CD4-positive, alpha-beta memory T cell (primary cell): Measurements from ENCODE around the gene ZMYM4. TPM values are rescaled to one million over a fixed set of nuclear protein-coding genes. Genes with fewer than 3 reads are reported as not detected.

Experiments used
- CTCF ChIA-PET: fragments of 350-600 bp; sonication (Branson Sonifier 250); formaldehyde crosslinking; loops from one replicate; lab custom pipeline; 2021; ENCODE audit warnings: inconsistent platforms; ENCODE audit not compliant: partially characterized antibody; lab: Charles Lee
- POLR2A ChIA-PET: fragments of 350-600 bp; sonication (Branson Sonifier 250); formaldehyde crosslinking; loops from one replicate; lab custom pipeline; 2021; ENCODE audit not compliant: partially characterized antibody; lab: Charles Lee
- DNase-seq, 5 donors: peaks; one replicate each; pipeline versions ENCODE4 v3.0.0 to v3.0.0-alpha.2; 2020 to 2022; ENCODE audit warnings: mixed read lengths in 1 of 5
- H3K27ac ChIP-seq: one replicate; pipeline ENCODE4 v1.7.0; 2013; ENCODE audit warnings: low read depth, low read length
- H3K27me3 ChIP-seq: 2 replicates; pipeline ENCODE4 v1.7.0; 2013; ENCODE audit warnings: mild to moderate bottlenecking, low read length, moderate library complexity; ENCODE audit not compliant: insufficient read depth
- H3K36me3 ChIP-seq: 2 replicates; pipeline ENCODE4 v1.7.0; 2013; ENCODE audit warnings: mild to moderate bottlenecking, low read length, moderate library complexity; ENCODE audit not compliant: insufficient read depth
- H3K4me1 ChIP-seq: 2 replicates; pipeline ENCODE4 v1.7.0; 2013; ENCODE audit warnings: mild to moderate bottlenecking, low read length, moderate library complexity; ENCODE audit not compliant: insufficient read depth
- H3K4me3 ChIP-seq, 2 donors: one replicate each; pipeline ENCODE4 v1.7.0; 2013; ENCODE audit warnings: low read length in 2 of 2, mild to moderate bottlenecking in 1 of 2
- H3K9me3 ChIP-seq, 2 donors: one replicate each; pipeline ENCODE4 v1.7.0; 2013; ENCODE audit warnings: low read length in 2 of 2, control low read depth in 1 of 2; ENCODE audit not compliant: control insufficient read depth in 1 of 2
- H3K27ac Mint-ChIP-seq, 7 donors: one replicate each; pipeline ENCODE4 v1.8.0; 2020 to 2021; ENCODE audit warnings: mixed read lengths in 7 of 7, mild to moderate bottlenecking in 6 of 7, inconsistent platforms in 3 of 7, moderate library complexity in 3 of 7
- H3K27me3 Mint-ChIP-seq, 2 donors: one replicate each; pipeline ENCODE4 v1.8.0; 2020 to 2021; ENCODE audit warnings: mixed read lengths in 2 of 2
- H3K36me3 Mint-ChIP-seq, 2 donors: one replicate each; pipeline ENCODE4 v1.8.0; 2020 to 2021; ENCODE audit warnings: mixed read lengths in 2 of 2, inconsistent platforms in 1 of 2, mild to moderate bottlenecking in 1 of 2
- H3K4me1 Mint-ChIP-seq, 4 donors: one replicate each; pipeline ENCODE4 v1.8.0; 2020 to 2021; ENCODE audit warnings: mixed read lengths in 4 of 4, mild to moderate bottlenecking in 1 of 4
- H3K4me3 Mint-ChIP-seq, 8 donors: one replicate each; pipeline ENCODE4 v1.8.0; 2020 to 2021; ENCODE audit warnings: mixed read lengths in 8 of 8, mild to moderate bottlenecking in 7 of 8, moderate library complexity in 6 of 8, inconsistent platforms in 3 of 8
- H3K9me3 Mint-ChIP-seq, 8 donors: one replicate each; pipeline ENCODE4 v1.8.0; 2020 to 2021; ENCODE audit warnings: mixed read lengths in 8 of 8, mild to moderate bottlenecking in 5 of 8, inconsistent platforms in 3 of 8, moderate library complexity in 1 of 8
- intact Hi-C: fragments of 100-400 bp; cut with micrococcal nuclease; formaldehyde crosslinking; loops from one replicate; pipeline ENCODE4 v1.15.1; 2023
- polyA plus RNA-seq, 2 donors: library from polyadenylated mRNA; unstranded; fragments of 300-500 nt; fragmentation: Illumina TruSeq; gene quantifications; one replicate each; pipeline ENCODE4 v1.2.3, GENCODE V29; 2021
- total RNA-seq, 2 experiments: library from RNA; stranded (reverse); gene quantifications; one replicate each; pipeline ENCODE4 v1.2.3, GENCODE V29; 2021

ZMYM4 gene
- total and polyA plus RNA-seq, 4 experiments from 2014 or later, result 13.8 to 41.9 (median 34.5) TPM

DNA sequence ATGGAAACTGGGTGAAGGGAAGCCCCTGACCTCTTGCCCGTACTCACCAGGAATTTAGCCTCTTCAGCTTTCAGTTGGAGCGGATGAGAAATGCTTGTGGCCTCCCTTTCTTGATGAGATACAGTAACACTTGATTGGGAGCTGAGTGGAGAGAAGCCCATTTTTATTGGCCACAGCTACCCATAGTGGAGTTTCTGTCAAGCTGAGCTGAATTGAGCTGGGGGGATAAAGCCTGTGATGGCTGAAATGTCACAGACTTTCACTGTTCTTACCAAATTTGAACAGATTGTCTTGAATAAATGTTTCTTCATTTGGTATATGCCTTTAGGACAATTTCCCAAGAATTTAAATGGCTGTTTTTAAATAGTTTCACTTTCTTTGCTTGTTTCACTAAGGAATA is 125.9 kb downstream of the ZMYM4 start:
- H3K36me3 Mint-ChIP-seq, result peaks cover 54 to 68% of the 10 kb centered on the region in 2 donors
- POLR2A ChIA-PET, result no interaction called here

GRCh38 chr1:35398739-35399138 is 130.2 kb downstream of the ZMYM4 start:
- H3K27ac ChIP-seq, result no peak overlapping the region
- no peaks in the 10 kb centered on the region for H3K27me3 ChIP-seq
- ChIA-PET CTCF (no interaction called here), POLR2A (no interaction called here)
- Mint-ChIP-seq H3K9me3 (no peaks in the 10 kb centered on the region), H3K27ac (no peak overlapping the region), H3K27me3 (no peaks in the 10 kb centered on the region), H3K4me1 (peaks cover 0 to 8% (median 4%) of the 10 kb centered on the region in 4 donors), H3K4me3 (no peak overlapping the region), H3K36me3 (peaks cover 59 to 60% of the 10 kb centered on the region in 2 donors)
- H3K36me3 ChIP-seq, result peaks cover 38% of the 10 kb centered on the region
- no peaks in the 10 kb centered on the region for H3K4me1 ChIP-seq
- no peak overlapping the region for H3K4me3 ChIP-seq
- no peaks in the 10 kb centered on the region for H3K9me3 ChIP-seq
- intact Hi-C loops, result no loop called here
- no peak for DNase-seq

More for the DNA sequence above, 125.9 kb downstream of the ZMYM4 start:
- no peaks in the 10 kb centered on the region for H3K4me1 ChIP-seq
- Mint-ChIP-seq H3K4me1 (peaks cover 0 to 7% (median 4%) of the 10 kb centered on the region in 4 donors), H3K4me3 (no peak overlapping the region), H3K27ac (no peak overlapping the region), H3K9me3 (no peaks in the 10 kb centered on the region), H3K27me3 (no peaks in the 10 kb centered on the region)
- H3K36me3 ChIP-seq, result peaks cover 38% of the 10 kb centered on the region
- no peak overlapping the region for H3K27ac ChIP-seq
- DNase-seq, result no peak
- intact Hi-C loops, result no loop called here
- CTCF ChIA-PET, result no interaction called here
- H3K9me3 ChIP-seq, result no peaks in the 10 kb centered on the region
- H3K27me3 ChIP-seq, result no peaks in the 10 kb centered on the region
- no peak overlapping the region for H3K4me3 ChIP-seq

DNA sequence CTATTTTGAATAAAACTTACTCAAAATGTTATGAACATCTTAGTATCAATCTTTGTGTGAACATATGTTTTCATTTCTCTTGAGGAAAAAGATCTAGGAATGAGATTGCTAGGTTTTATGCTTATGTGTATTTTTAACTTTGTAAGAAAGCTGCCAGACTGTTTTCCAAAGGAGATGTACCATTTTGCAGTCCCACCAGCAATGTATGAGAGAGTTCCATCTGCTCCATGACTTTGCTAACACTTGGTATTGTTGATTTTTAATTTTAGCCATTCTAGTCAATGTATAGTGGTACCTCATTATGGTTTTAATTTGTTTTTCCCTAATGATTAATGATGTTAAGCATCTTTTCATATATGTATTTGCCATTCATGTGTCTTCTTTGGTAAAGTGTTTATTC is 132.5 kb downstream of the ZMYM4 start:
- ChIA-PET POLR2A (no interaction called here), CTCF (no interaction called here)
- Mint-ChIP-seq H3K27me3 (no peaks in the 10 kb centered on the region), H3K9me3 (no peaks in the 10 kb centered on the region), H3K27ac (no peak overlapping the region), H3K4me1 (peaks cover 0 to 8% (median 4%) of the 10 kb centered on the region in 4 donors), H3K4me3 (no peak overlapping the region), H3K36me3 (peaks cover 58 to 59% of the 10 kb centered on the region in 2 donors)
- DNase-seq, result no peak
- Histone ChIP-seq H3K4me1 (no peaks in the 10 kb centered on the region), H3K27me3 (no peaks in the 10 kb centered on the region), H3K9me3 (no peaks in the 10 kb centered on the region), H3K27ac (no peak overlapping the region), H3K4me3 (no peak overlapping the region), H3K36me3 (peaks cover 36% of the 10 kb centered on the region)
- intact Hi-C loops, result no loop called here

DNA sequence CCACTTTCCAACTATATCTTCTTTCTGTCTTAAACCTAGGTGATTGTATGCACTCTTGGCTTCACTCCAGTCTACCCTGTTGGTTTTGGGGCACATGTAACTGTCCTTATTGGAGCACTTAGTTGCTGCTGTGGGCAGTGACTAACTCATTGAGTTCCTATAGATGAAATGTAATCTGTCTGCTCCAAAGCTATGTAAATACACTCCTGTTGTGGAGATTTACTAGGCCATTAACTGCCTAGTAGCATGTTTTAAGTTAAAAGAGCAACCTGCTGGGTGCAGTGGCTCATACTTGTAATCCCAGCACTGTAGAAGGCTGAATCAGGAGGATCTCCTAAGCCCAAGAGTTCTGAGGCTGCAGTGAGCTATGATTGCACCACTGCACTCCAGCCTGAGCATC is 137.6 kb downstream of the ZMYM4 start:
- no peaks in the 10 kb centered on the region for H3K27me3 Mint-ChIP-seq
- H3K4me3 ChIP-seq, result no peak overlapping the region

DNA sequence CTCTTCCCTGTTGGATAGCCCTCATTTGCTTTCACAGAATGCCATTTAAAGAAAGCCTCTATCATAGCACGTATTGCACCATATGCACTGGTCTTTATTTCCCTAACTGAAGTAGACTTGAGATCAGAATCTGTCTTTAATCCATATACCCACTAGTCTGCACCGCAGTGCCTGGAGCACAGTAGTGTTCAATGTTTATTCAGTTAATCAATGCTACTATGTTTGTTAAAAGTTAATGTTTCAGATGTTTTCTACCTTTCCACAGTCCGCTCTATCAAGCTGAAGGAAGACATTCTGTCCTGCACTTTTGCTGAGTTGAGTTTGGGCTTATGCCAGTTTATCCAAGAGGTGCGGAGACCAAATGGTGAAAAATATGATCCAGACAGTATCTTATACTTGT is 139.2 kb downstream of the ZMYM4 start:
- ChIA-PET CTCF (interaction anchor here (1.2 kb wide), 1 partner anchor 8 kb away, joined by 4 read pairs; no protein-coding TSS in a partner anchor), POLR2A (interaction anchor here (0.6 kb wide), 1 partner anchor 21 kb away, joined by 3 read pairs; no protein-coding TSS in a partner anchor)
- Histone ChIP-seq H3K27ac (no peak overlapping the region), H3K36me3 (peaks cover 32% of the 10 kb centered on the region), H3K4me3 (no peak overlapping the region), H3K9me3 (no peaks in the 10 kb centered on the region), H3K4me1 (no peaks in the 10 kb centered on the region), H3K27me3 (no peaks in the 10 kb centered on the region)
- H3K36me3 Mint-ChIP-seq, result peaks cover 48 to 60% of the 10 kb centered on the region in 2 donors
- peaks cover 0 to 2% (median 0%) of the 10 kb centered on the region in 4 donors for H3K4me1 Mint-ChIP-seq
- no peak overlapping the region for H3K27ac Mint-ChIP-seq
- intact Hi-C loops, result no loop called here
- no peaks in the 10 kb centered on the region for H3K27me3 Mint-ChIP-seq
- no peak overlapping the region for H3K4me3 Mint-ChIP-seq
- no peaks in the 10 kb centered on the region for H3K9me3 Mint-ChIP-seq
- no peak for DNase-seq

More for the DNA sequence above, 137.6 kb downstream of the ZMYM4 start:
- H3K4me3 Mint-ChIP-seq, result no peak overlapping the region
- H3K4me1 ChIP-seq, result no peaks in the 10 kb centered on the region
- H3K27ac ChIP-seq, result no peak overlapping the region
- DNase-seq, result no peak
- H3K9me3 ChIP-seq, result no peaks in the 10 kb centered on the region
- H3K36me3 ChIP-seq, result peaks cover 32% of the 10 kb centered on the region
- peak overlapping the region in 2 of 7 donors; percentile 23 to 53 for H3K27ac Mint-ChIP-seq
- H3K36me3 Mint-ChIP-seq, result peaks cover 53 to 57% of the 10 kb centered on the region in 2 donors
- no peaks in the 10 kb centered on the region for H3K27me3 ChIP-seq
- intact Hi-C loops, result no loop called here
- no peaks in the 10 kb centered on the region for H3K9me3 Mint-ChIP-seq
- ChIA-PET POLR2A (no interaction called here), CTCF (no interaction called here)
- H3K4me1 Mint-ChIP-seq, result peaks cover 0 to 2% (median 0%) of the 10 kb centered on the region in 4 donors

GRCh38 chr1:35408925-35409324 is 140.4 kb downstream of the ZMYM4 start:
- H3K36me3 Mint-ChIP-seq, result peaks cover 48 to 57% of the 10 kb centered on the region in 2 donors
- H3K27ac Mint-ChIP-seq, result peak overlapping the region in 1 of 7 donors; percentile 55
- Histone ChIP-seq H3K27ac (no peak overlapping the region), H3K4me3 (no peak overlapping the region), H3K4me1 (no peaks in the 10 kb centered on the region), H3K27me3 (no peaks in the 10 kb centered on the region), H3K36me3 (peaks cover 30% of the 10 kb centered on the region), H3K9me3 (no peaks in the 10 kb centered on the region)
- H3K4me1 Mint-ChIP-seq, result peaks cover 0 to 2% (median 0%) of the 10 kb centered on the region in 4 donors
- intact Hi-C loops, result no loop called here
- no peak overlapping the region for H3K4me3 Mint-ChIP-seq
- DNase-seq, result no peak
- no peaks in the 10 kb centered on the region for H3K27me3 Mint-ChIP-seq
- no peaks in the 10 kb centered on the region for H3K9me3 Mint-ChIP-seq
- ChIA-PET POLR2A (no interaction called here), CTCF (no interaction called here)

GRCh38 chr1:35426097-35426586 is 157.6 kb downstream of the ZMYM4 start:
- Histone ChIP-seq H3K27ac (no peak overlapping the region), H3K4me1 (no peaks in the 10 kb centered on the region), H3K9me3 (no peaks in the 10 kb centered on the region), H3K4me3 (no peak overlapping the region), H3K36me3 (no peaks in the 10 kb centered on the region), H3K27me3 (no peaks in the 10 kb centered on the region)
- peaks cover 7 to 12% of the 10 kb centered on the region in 2 donors for H3K36me3 Mint-ChIP-seq
- H3K9me3 Mint-ChIP-seq, result no peaks in the 10 kb centered on the region
- ChIA-PET POLR2A (no interaction called here), CTCF (no interaction called here)
- H3K27me3 Mint-ChIP-seq, result no peaks in the 10 kb centered on the region
- intact Hi-C loops, result no loop called here
- H3K4me3 Mint-ChIP-seq, result no peak overlapping the region
- peak overlapping the region in 5 of 7 donors; percentile 6 to 73 (median 31) for H3K27ac Mint-ChIP-seq
- DNase-seq, result no peak
- peaks cover 3 to 7% (median 6%) of the 10 kb centered on the region in 4 donors for H3K4me1 Mint-ChIP-seq
